Keratinocyte (primary cell): Measurements from ENCODE around the gene SLF1.

Source experiments
- EZH2 ChIP-seq: IDR thresholded peaks from one replicate; pipeline ENCODE4 v1.6.1; 2012; ENCODE audit warnings: inconsistent platforms, mild to moderate bottlenecking, low read length, moderate library complexity
- TF ChIP-seq, protein P1 (sequence below), 3 experiments: IDR thresholded peaks in 1 of 3; conservative IDR thresholded peaks in 1 of 3; optimal IDR thresholded peaks in 1 of 3; 2 replicates in 2 of 3; 3 replicates in 1 of 3; pipeline versions ENCODE3 to v1.5.1; 2011; ENCODE audit warnings: low read length in 3 of 3, mild to moderate bottlenecking in 3 of 3, moderate library complexity in 2 of 3, control low read depth in 1 of 3, inconsistent platforms in 1 of 3; ENCODE audit not compliant: insufficient read depth in 2 of 3; ENCODE audit errors: extremely low read depth in 1 of 3

- TF ChIP-seq, protein P1, sequence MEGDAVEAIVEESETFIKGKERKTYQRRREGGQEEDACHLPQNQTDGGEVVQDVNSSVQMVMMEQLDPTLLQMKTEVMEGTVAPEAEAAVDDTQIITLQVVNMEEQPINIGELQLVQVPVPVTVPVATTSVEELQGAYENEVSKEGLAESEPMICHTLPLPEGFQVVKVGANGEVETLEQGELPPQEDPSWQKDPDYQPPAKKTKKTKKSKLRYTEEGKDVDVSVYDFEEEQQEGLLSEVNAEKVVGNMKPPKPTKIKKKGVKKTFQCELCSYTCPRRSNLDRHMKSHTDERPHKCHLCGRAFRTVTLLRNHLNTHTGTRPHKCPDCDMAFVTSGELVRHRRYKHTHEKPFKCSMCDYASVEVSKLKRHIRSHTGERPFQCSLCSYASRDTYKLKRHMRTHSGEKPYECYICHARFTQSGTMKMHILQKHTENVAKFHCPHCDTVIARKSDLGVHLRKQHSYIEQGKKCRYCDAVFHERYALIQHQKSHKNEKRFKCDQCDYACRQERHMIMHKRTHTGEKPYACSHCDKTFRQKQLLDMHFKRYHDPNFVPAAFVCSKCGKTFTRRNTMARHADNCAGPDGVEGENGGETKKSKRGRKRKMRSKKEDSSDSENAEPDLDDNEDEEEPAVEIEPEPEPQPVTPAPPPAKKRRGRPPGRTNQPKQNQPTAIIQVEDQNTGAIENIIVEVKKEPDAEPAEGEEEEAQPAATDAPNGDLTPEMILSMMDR (optimal IDR thresholded peaks at IDR 0.05 in 1 of 3, IDR thresholded peaks at IDR 0.05 in 1 of 3, conservative IDR thresholded peaks at IDR 0.05 in 1 of 3; ENCODE audit: extremely low read depth in 1 of 3, insufficient read depth in 2 of 3, low read length in 3 of 3) = no peak
- no peak for TF ChIP-seq EZH2
Observed at GRCh38 chr5:94702729-94703128, 84.3 kb downstream of the SLF1 start.
